ENCODE results near the gene ARSB.

Gene ARSB

DNA sequence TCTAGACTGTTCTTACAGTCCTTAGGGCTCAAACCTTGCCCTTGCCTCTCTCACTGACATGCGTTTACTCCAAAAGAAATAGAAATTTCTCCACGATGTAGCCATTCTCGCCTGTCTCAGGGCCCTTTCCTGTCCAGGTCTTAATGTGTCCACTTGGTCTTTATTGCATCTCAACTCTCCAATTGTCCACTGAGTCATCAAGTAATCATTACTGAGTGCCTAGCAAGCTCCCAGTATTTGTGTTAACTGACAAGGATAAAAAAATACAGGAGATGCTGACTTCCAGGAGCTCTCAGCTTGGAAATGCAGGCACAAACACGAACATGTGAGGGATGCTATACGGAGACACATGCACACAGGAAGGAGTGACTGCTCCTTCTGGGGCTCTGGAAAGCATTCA, 147.3 kb downstream of the ARSB start:
- DNase-seq (ENCODE audit: low read depth) = no peak

DNA sequence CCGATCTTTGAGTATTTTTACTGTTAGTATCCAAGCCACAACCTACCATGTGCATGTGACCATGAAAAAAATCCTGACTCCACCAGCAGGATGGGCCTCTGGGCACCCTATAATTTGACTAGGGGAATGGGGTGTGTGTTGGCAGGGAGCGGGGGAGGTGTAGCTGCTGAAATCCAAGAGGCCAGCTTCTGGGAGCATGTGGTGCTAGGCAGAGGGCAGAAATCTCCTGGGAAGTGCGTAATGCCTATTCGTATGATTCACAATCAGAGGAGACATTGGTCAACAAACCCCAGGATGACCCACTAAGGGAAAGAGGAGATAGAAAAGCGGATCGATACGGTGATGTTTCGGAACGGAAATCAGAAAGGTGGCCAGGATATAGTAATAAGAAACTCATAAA, 149.9 kb downstream of the ARSB start:
- no peak for DNase-seq (ENCODE audit: low read depth)

DNA sequence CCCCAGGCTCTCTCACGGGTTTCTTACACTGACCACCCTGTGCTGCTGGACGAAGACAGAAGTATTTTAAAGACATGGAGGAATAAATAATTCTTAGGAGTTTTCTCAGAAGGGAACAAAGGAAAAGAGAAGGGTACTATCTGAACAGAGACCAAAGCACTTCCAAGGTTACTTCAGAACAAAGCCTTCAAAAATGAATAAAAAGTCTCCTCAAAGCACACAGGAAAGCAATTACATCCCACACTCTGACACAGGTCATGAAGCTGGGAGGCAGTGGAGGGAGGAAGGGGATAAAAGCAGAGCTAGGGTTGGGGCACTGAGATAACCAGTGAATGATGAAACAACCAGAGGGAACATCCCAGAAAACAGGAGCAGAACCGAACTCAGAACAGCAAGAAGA, 151.8 kb downstream of the ARSB start:
- DNase-seq (ENCODE audit: low read depth) = no peak

DNA sequence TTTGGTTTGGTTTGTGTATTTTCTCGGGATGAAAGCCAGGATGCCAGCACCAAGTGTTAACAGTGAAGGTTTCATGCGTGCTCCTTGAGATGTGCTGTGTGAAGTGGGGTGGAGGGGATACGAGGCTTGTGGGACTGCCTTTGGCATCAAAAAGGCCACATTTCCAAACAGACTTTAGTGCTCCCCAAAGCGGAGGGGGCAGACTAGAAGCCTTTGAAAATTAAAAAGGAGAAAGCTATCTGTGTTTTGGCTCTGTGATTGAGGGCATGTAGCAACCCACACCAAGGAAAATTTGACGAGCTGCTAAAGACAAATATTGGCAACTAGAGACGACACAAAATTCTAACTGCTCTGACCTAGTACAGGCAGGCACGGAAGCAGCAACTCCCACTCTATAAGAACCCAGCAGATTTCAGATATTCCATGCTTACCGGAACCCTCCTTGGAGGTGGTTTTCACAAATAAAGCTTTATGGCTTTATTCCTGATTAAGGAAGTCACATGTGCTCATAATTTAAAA, 154.5 kb downstream of the ARSB start:
- DNase-seq (ENCODE audit: low read depth) = no peak

DNA sequence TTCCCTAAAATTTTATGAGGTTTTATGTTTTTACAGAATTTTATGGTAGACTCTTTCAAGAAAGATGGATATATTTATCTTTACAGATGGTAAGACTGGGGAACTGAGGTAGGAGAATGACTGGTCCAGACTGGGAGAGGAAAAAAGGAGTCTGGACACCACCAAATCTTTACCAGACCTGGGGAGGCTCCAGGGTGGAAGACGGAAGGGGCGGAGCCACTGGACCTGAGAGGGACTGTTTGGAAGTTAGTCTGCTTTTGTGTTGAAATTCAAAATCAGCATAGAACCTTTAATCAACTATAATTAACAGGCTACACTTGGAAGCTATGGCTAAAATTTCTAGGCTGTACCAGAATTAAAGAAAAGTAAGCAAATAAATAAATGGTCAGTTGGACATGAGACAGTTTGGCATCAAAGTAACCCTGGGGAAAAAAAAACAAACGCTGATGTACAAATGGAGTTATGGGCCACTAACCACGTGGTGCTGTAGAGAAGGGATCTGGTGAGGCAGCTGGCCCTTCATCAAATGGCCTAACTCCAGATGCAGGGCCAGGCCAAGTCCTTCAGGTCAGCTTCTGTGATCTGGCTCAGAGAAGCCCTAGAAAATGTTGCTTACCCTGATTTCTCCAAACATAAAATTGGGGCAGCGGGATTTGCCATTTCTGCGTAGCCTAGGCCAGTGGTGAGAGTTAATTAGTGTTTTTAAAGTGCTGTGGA, 155.1 kb downstream of the ARSB start:
- no peak for DNase-seq (ENCODE audit: low read depth)

DNA sequence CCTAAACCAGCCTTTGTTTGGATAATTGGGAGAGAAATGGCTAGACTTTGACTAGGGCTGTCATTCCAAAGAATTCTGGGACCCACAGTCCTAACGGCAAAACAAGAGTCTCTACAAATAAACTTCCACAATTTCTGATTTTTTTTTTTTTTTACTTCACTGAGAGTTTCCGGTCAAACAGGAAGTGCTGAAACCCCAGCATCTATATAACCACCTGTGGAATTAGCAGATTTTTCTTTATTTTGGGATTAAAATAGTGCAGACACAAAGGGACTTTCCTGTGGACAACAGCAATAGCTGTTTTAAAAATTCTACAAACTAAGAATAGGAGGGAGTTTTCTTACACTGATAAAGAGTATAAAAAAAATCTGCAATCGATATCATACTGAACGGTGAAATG, 157.4 kb downstream of the ARSB start:
- DNase-seq (ENCODE audit: low read depth) = no peak

DNA sequence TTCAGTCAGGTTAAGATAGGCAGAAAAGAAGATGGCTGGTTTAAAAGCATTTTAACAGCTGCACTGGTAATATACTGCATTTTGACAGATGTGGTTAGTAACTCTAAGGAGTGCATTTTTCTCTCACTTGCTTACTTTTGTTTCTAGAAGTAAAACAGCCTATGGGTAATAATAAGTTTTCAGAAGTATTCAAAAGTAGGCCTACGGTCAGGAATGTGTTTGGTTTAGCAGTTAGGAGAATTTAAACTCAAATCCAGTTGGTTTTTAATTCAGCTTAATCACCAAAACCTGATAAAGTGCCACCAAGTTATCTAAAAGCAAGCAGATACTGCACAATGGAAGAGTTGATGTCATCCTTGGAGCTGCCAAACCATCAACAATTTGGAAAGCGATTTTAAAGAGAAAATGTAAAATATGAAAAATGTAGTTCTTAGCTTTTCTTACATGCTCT, 160.3 kb downstream of the ARSB start:
- no peak for DNase-seq (ENCODE audit: low read depth)

DNA sequence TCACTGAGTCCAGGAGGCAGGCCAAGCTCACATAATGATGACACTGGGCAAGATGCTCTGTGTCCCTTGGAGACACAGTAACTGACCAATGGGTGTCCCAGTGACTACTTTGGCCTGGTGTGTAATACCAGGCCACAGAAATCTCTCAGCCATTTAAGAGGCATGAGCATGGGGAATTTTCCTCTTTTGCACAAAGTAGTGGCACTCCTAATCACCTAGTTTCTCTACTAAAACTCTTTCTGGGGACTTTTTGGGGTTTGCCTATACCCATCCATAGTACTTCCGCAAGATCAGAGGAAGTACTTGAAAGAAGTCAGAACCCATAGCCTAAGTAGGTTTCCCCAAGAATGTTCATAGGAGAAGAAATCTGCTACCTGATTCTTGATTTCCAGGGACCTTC, 161.9 kb downstream of the ARSB start:
- DNase-seq (ENCODE audit: low read depth) = no peak

DNA sequence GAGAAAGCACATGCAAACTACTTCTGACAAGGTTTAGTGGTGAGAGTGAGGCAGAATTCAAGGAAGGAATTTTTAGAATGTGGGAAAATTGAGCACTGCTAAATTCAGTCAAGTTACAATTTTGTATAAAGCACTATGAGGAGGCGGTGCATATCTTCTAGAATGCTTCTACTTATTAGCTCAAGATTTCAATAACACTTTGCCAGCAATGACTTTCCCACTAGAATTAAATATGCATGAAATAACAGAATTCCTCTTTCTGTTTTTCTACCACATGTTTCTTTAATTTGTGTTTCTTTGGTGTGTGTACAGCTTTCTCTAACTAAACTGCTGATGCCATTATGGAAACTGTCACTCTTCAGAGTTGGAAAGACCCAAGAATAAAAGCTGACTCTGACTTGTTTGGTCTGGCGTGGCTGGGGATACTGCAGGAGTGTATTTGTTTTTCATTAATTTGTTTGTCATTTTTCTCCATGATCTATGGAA, 163.5 kb downstream of the ARSB start:
- no peak for DNase-seq (ENCODE audit: low read depth)

DNA sequence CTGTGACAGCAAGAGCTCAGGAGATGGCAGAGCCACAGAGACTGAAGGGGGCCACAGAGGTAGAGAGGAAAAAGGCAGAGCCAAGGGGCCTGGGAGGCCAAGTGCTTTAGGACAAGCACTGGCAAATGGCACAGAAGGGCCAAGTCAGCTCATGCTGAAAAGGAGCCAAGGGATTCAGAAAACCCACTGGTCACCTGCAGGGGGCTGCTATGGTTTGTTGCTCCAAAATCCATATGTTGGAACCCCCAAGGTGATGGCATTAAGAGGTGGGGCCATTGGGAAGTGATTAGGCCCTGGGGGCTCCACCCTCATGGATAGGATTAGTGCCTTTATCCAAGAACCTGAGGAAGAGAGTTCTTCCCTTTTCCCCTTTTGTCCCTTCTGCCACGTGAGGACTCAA, 165.4 kb downstream of the ARSB start:
- no peak for DNase-seq (ENCODE audit: low read depth)

DNA sequence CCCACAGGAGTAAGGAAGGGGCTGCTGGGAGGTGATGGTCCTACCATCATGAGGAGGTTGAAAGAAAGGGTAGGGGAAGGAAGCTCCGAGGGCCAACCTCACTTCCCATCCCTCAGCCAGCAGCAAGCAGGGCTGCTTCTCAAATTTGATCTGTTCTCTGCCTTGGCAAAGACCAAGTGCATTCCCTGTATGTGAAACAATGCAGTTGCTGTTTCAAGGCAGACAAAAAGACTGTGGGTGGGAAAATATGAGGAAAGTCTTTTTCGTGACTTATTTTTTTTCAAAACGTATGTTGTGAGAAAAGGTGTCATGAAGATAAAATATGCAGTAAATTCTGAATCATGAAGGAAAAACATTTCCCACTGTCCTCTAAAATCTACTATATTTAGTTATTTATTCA, 165.9 kb downstream of the ARSB start:
- DNase-seq (ENCODE audit: low read depth) = no peak

DNA sequence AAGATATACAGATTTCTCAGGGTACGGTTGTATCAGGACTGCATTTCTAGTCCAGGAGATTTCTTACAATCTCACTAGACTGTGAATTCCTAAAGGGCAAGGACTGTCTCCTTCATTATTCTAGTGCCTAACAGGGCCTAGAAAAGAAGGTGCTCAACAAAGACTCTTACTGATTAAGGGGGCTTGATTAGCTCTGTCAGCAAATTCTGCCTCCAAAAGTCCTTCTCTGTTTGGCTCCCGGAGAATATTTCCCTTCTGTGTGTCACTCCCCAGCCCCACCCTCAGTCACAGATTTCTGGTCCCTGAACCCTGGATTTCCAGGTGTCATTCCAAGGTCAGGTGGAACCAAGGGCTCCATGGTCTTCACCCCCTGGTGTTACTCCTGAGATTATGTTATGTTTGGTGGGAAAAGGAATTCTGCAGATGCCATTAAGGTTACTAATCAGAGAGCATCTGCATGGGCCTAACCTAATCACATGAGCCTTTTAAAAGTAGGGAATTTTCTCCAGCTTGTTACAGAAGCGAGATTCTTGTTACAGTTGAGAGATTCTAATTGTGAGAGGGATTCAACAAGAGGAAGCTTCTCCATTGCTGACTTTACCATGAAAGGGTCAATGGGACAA, 168.9 kb downstream of the ARSB start:
- no peak for DNase-seq (ENCODE audit: low read depth)

DNA sequence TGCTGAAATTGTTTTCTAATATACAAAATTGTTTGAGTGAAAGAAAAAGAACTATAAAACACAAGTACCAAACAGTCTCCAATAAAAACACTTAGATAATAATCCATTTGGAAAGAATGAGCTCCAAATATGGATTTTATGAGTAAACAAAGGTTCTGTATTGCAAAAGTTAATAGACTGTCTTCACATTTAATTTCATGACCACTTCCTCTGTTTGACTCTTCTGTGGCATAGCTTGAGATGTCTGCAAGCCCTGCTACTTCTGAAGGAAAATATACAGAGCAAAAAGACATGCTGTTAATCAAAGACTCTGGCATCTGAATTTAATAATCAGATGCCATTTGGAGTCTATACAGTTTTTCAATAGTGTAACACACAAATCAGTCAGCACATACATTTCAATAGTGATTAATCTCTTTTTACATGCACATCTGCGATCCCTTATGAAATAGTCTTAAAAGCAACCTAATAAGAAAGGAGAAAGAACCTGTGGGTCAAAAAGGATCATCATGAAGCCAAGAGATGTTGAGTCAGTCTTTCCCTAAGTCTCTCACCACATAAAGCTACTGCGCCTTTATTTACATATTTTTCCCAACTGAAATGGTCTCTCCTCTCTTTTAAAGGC, 171.1 kb downstream of the ARSB start:
- DNase-seq (ENCODE audit: low read depth) = no peak

DNA sequence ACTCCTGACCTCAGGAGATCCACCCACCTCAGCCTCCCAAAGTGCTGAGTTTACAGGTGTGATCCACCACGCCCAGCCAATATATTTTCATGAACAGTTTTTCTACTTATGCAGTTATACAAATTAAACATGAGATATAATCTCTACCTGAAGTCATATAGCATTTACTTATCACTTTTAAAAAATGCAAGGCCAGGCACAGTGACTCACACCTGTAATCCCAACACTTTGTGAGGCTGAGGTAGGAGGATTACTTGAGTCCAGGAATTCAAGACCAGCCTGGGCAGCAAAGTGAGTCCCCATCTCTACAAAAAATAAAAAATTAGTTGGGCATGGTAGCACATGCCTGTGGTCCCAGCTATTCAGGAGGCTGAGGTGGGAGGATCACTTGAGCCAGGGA, 171.8 kb downstream of the ARSB start:
- no peak for DNase-seq (ENCODE audit: low read depth)

DNA sequence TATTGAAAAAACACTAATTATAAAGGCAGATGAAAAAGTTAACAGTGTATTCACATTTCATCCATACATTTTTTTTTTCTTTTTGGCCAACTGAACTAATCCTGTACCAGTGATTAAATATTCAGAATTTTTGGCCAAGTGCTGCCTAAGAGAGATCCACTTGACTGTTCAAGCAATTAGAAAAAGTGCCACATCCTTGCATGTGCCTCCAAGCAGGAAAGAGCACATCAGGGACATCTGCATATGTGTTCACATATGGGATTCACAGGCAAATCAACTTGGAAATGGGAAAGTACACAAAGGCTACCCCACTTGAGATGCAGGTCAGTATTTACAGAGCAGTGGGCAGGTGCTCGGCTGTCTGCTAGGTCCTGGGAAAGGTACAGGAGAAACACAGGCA, 173.2 kb downstream of the ARSB start:
- DNase-seq (ENCODE audit: low read depth) = no peak

DNA sequence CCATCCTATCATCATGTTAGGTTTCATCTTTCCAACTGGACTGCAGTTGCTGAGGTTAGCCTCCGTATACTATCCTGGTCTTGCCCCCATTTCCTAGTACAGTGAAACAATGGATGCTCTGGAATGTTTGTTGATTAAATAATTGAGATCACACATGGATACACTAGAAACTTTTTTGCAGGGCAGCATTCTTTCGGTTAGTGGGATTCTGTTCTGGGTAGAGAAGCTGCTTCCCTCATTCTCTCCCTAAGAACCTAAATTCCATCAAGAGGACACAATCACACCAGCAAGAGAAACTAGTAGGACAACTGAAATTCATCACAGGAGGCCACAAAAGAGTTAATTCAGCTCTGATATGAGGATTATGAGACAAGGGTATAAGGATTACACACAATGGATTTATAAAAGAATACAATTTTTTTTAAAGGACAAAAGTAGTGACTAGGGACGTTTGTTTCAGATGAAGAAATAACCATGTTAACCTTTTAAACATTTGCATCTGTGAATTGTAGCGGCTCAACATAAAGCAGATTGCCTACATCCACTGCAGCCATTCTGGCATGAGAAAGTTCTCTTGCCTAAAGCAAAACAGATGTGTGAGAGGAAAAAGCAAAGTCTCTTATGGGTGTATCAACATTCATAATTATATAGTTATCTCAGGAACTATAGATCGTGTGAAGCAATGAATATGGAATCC, 173.8 kb downstream of the ARSB start:
- no peak for DNase-seq (ENCODE audit: low read depth)

DNA sequence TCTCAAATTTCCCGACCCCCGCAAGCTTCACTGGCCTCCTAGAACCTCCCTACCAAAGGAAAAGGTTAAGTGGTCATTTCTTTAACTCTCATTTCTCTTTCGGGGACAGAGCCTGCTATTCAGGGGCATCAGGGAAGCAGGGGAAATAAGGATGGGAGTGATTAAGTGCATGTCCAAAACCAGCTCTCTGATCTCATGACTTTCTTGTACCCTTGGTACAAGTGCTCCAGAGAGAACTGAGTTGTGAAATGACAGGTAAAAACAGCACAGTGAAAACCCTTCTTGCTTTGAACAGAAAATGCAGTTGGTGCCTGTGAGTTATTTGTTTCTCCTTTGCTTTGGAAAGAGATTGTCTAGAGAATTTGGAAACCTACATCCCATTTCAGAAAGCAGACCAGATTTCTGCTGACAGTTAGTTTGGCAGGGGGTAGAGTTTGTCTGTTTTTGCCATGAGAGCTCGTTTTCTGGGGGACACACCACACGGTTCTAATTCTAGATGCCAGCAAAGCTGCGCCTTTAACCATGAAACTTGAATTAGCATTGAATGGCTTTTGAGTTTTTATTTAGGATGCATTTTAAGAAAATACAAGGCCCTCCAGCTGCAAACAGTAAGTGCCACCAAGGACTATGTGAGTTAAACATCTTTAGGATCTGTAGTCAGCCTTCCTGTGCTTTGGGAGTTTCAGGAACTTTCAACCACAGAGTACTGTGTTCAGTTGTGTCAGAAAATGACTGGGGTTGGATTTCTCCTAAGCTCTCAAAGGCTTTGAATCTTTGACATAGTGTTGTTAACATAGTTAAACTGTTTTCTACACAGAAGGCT, 174.8 kb downstream of the ARSB start:
- no peak for DNase-seq (ENCODE audit: low read depth)

DNA sequence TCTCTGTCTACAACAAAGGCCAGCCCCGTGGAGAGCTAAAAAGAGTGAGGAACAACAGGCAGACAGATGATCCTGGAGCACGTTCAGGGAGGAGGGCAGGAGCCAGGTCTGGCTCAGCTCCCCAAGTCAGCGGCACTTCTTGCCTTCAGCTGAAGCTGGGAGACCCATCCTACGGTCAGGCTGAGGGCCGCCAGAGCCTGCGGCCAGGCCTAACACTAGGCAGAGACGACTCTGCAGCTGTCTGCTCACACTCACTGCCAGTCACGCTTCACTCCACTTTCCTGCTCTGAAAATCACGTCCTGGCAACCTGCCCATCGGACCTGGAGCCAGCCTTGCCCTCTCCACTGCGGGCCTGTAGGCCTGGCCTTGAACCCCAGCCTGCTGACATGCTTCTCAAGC, 175.7 kb downstream of the ARSB start:
- no peak for DNase-seq (ENCODE audit: low read depth)

DNA sequence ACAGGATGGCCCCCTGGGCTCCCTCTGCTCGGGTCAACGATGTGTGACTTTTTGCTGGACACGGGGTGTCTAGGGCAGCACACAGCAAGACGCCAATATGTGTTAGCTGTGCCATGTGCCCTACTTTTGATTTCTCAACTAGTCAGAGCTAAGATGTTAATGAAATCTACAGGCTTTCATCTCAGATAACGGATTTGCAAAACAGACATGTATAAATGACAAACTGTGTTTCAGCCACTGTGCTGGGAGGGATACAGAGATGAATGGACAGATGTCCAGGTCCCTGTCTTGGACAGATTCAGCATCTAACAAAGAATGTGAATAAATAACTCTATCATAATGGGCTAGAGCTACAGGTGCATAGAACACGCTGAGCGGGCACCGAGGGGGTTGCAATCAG, 176.3 kb downstream of the ARSB start:
- no peak for DNase-seq (ENCODE audit: low read depth)

DNA sequence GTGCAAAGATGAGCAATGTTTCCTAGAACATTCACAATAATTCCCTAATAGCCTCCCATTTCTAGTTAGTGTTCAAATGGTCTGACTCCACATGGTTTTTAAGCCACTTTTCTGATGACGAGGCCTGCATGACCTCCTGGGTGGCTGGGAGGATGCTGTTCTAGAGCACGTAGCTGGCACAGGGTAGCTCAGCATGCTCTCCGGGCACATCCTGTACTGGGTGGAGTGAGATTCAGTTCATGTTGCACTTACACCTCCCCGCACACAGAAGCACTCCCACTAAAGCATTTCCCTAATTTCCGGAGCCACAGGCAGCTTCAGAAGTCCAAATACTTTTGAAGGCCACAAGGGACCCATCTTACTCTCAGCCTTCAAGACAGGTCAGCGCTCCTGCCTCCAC, 176.7 kb downstream of the ARSB start:
- DNase-seq (ENCODE audit: low read depth) = no peak

DNA sequence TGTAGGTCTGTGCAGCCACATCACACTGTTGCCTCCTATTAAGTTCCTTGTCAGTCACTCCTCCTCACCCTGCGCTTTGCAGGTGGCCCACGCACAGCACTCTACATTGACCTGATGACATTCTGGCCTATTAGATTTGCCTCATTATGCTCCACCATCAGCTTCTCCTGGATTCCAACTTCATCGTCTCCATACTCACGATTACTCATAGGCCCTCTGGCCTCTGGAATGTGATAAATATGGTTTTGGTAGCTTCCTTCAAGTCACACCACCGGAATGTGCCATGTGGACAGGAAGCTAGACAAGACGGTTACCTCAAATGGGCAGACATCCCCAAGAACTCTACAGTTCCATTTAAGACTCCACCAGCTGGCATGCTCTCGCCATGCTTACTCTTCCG, 178.6 kb downstream of the ARSB start:
- no peak for DNase-seq (ENCODE audit: low read depth)
